Right ventricle myocardium superior (tissue), 1 donor: ENCODE measurements around the gene CDCA5. TPM values are rescaled to one million over a fixed set of nuclear protein-coding genes. Genes with fewer than 3 reads are reported as not detected.

Source experiments
- ATAC-seq: fragments of 200-7000 bp; cut with Tn5 transposase; one replicate; pipeline ENCODE4 v1.9.1; 2020; ENCODE audit warnings: mild to moderate bottlenecking; ENCODE audit not compliant: poor library complexity
- DNase-seq: peaks from one replicate; pipeline ENCODE4 v3.0.0-alpha.2; 2020
- intact Hi-C: fragments of 100-400 bp; cut with DNase I; formaldehyde crosslinking; loops from one replicate; pipeline ENCODE4 v1.11.2; 2022
- microRNA-seq: library from miRNA; unstranded; fragments of <30 nt; microRNA quantifications from one replicate; pipeline ENCODE4 v1.2.0, GENCODE V29; 2020
- total RNA-seq: library from RNA; stranded (reverse); fragmentation: NEBNext Ultra II Directional; extraction: Animal tissue kit (Norgen Biotek cat#: 25700); gene quantifications from one replicate; pipeline ENCODE4 v1.2.1, GENCODE V29; 2021
- donor health status: DM: no; HTN: yes; CAD: no; lungs with severe emphysema.

CDCA5 gene
- total RNA-seq, 1 donor from 2014 or later = 1.4 TPM

DNA sequence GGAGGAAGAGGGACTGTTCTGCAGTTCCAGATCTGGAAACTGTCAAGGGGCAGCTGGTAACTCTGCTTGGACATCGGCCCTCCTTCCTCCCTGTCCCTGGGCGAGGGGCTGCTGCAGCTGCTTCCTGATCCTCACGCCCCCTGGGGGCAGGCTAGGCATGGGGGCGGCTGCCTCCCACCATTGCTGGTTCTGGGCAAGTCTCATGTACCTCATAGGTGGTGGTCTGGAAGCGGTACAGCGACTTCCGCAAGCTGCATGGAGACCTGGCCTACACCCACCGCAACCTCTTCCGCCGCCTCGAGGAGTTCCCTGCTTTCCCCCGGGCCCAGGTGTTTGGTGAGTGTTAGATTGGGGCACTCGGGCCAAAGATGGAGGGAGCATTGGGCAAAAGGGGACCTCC lies 51.6 kb downstream of the CDCA5 start:
- no peak for DNase-seq
- intact Hi-C loops = no loop called here
- no peak for ATAC-seq

Small RNAs within 50 kb of the gene (microRNA-seq; reads per million reads assigned to microRNA genes)
- not detected for gene MIR6751

Other genes with a start within 250 kb of the CDCA5 start
- gene CDC42BPG, start 239.4 kb downstream of the CDCA5 start, total RNA-seq = 0.35 TPM
- gene EHD1, start 205.4 kb downstream of the CDCA5 start, total RNA-seq = 47.4 TPM
- gene ATG2A, start 166.8 kb downstream of the CDCA5 start, total RNA-seq = 11.5 TPM
- 20.6 TPM for gene PPP2R5B, start 159.4 kb downstream of the CDCA5 start, total RNA-seq
- gene GPHA2, start 148.1 kb downstream of the CDCA5 start, total RNA-seq = not detected
- gene MAJIN, start 111.9 kb downstream of the CDCA5 start, total RNA-seq = not detected
- 2.0 TPM for gene BATF2, start 87.1 kb downstream of the CDCA5 start, total RNA-seq
- 126 TPM for gene ARL2, start 69.9 kb downstream of the CDCA5 start, total RNA-seq
- 18.0 TPM for gene SNX15, start 56.6 kb downstream of the CDCA5 start, total RNA-seq
- gene SAC3D1, start 42.8 kb downstream of the CDCA5 start, total RNA-seq = 7.8 TPM
- gene NAALADL1, start 25.5 kb downstream of the CDCA5 start, total RNA-seq = 3.1 TPM
- 19.9 TPM for gene ZFPL1, start 182 bp upstream of the CDCA5 start, total RNA-seq
- gene VPS51, start 12.2 kb upstream of the CDCA5 start, total RNA-seq = 88.1 TPM
- 72.4 TPM for gene TM7SF2, start 27.8 kb upstream of the CDCA5 start, total RNA-seq
- gene ZNHIT2, start 33.7 kb upstream of the CDCA5 start, total RNA-seq = 5.7 TPM
- 666 TPM for gene FAU, start 38.1 kb upstream of the CDCA5 start, total RNA-seq
- gene MRPL49, start 38.3 kb upstream of the CDCA5 start, total RNA-seq = 33.5 TPM
- 29.9 TPM for gene SYVN1, start 50.5 kb upstream of the CDCA5 start, total RNA-seq
- not detected for gene SPDYC, start 86.2 kb upstream of the CDCA5 start, total RNA-seq
- 66.9 TPM for gene CAPN1, start 97.9 kb upstream of the CDCA5 start, total RNA-seq
- 4.9 TPM for gene POLA2, start 177.9 kb upstream of the CDCA5 start, total RNA-seq
- 14.0 TPM for gene CDC42EP2, start 230.8 kb upstream of the CDCA5 start, total RNA-seq
- gene DPF2, start 249.8 kb upstream of the CDCA5 start, total RNA-seq = 49.3 TPM